Measurements from ENCODE around the gene GPR3.

DNA sequence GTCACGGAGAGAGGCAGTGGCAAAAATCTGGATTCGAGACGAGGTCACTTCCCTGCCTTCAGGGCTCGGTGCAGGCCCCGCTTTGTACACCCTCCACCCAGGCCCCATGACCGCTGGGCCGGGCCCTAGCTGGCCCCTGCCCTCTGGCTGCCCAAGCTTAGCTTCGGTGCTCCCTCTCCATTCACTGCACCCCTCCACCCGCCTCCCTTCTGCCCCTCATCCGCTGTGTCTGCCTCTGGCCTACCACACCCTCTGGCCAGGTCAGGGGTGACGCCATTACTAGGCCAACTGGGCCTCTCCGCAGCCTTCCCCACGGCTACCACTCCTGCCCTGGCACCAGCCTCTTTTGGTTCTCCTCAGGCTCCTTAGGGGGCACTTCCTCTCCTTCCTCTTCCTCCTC lies 8.8 kb upstream of the GPR3 start:
- TF ChIP-seq POLR2A (IDR thresholded peaks at IDR 0.05) (no peak), POLR2AphosphoS5 (IDR thresholded peaks at IDR 0.05) (no peak), EP300 (IDR thresholded peaks at IDR 0.05) (no peak)
- TF ChIP-seq, protein P1, sequence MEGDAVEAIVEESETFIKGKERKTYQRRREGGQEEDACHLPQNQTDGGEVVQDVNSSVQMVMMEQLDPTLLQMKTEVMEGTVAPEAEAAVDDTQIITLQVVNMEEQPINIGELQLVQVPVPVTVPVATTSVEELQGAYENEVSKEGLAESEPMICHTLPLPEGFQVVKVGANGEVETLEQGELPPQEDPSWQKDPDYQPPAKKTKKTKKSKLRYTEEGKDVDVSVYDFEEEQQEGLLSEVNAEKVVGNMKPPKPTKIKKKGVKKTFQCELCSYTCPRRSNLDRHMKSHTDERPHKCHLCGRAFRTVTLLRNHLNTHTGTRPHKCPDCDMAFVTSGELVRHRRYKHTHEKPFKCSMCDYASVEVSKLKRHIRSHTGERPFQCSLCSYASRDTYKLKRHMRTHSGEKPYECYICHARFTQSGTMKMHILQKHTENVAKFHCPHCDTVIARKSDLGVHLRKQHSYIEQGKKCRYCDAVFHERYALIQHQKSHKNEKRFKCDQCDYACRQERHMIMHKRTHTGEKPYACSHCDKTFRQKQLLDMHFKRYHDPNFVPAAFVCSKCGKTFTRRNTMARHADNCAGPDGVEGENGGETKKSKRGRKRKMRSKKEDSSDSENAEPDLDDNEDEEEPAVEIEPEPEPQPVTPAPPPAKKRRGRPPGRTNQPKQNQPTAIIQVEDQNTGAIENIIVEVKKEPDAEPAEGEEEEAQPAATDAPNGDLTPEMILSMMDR (IDR thresholded peaks at IDR 0.05) = no peak

Measured in gastroesophageal sphincter (tissue), 3 donors.